ENCODE measurements around the gene CASP10. TPM values are rescaled to one million over a fixed set of nuclear protein-coding genes. Genes with fewer than 3 reads are reported as not detected.

CASP10 gene
- total and polyA plus RNA-seq, 2 donors, result 7.7 to 12.2 TPM

GRCh38 chr2:201185863-201186262, 2.9 kb downstream of the CASP10 start:
- H3K27ac ChIP-seq (ENCODE audit: low read depth in 1 of 2, low read length in 1 of 2), result peak overlapping the region in 1 of 2 donors; percentile 19
- peaks cover 0 to 15% of the 10 kb centered on the region in 2 donors for H3K36me3 ChIP-seq (ENCODE audit: control insufficient read depth in 2 of 2, insufficient read depth in 2 of 2, low read length in 1 of 2)
- H3K9me3 ChIP-seq (ENCODE audit: control insufficient read depth in 2 of 2, insufficient read depth in 1 of 2, low read length in 1 of 2), result peaks cover 0 to 4% of the 10 kb centered on the region in 2 donors
- no peaks in the 10 kb centered on the region for H3K27me3 ChIP-seq (ENCODE audit: control insufficient read depth in 2 of 2, insufficient read depth in 1 of 2, low read length in 1 of 2)
- 4% methylated on average over 4 of the region's 4 CpGs for WGBS
- H3K4me3 ChIP-seq (ENCODE audit: low read length in 2 of 2), result peak overlapping the region; percentile 7 to 8
- peak in 1 of 9 donors; percentile 51 for DNase-seq (ENCODE audit: low read depth in 6 of 9, low spot score in 9 of 9)
- peaks cover 9 to 40% of the 10 kb centered on the region in 2 donors for H3K4me1 ChIP-seq (ENCODE audit: control insufficient read depth in 2 of 2, insufficient read depth in 2 of 2, low read length in 2 of 2)

GRCh38 chr2:201186982-201187381, 4.0 kb downstream of the CASP10 start:
- Histone ChIP-seq H3K9me3 (ENCODE audit: control insufficient read depth in 2 of 2, insufficient read depth in 1 of 2, low read length in 1 of 2) (peaks cover 0 to 4% of the 10 kb centered on the region in 2 donors), H3K36me3 (ENCODE audit: control insufficient read depth in 2 of 2, insufficient read depth in 2 of 2, low read length in 1 of 2) (peaks cover 0 to 15% of the 10 kb centered on the region in 2 donors), H3K4me3 (ENCODE audit: low read length in 2 of 2) (no peak overlapping the region), H3K27ac (ENCODE audit: low read depth in 1 of 2, low read length in 1 of 2) (no peak overlapping the region), H3K4me1 (ENCODE audit: control insufficient read depth in 2 of 2, insufficient read depth in 2 of 2, low read length in 2 of 2) (peaks cover 17 to 49% of the 10 kb centered on the region in 2 donors), H3K27me3 (ENCODE audit: control insufficient read depth in 2 of 2, insufficient read depth in 1 of 2, low read length in 1 of 2) (no peaks in the 10 kb centered on the region)
- no peak for DNase-seq (ENCODE audit: low read depth in 6 of 9, low spot score in 9 of 9)
- WGBS, result 94% methylated on average over 5 of the region's 5 CpGs

GRCh38 chr2:201188449-201188848, 5.5 kb downstream of the CASP10 start:
- peaks cover 18 to 48% of the 10 kb centered on the region in 2 donors for H3K4me1 ChIP-seq (ENCODE audit: control insufficient read depth in 2 of 2, insufficient read depth in 2 of 2, low read length in 2 of 2)
- H3K4me3 ChIP-seq (ENCODE audit: low read length in 2 of 2), result no peak overlapping the region
- 84% methylated on average over 4 of the region's 4 CpGs for WGBS
- peaks cover 0 to 4% of the 10 kb centered on the region in 2 donors for H3K9me3 ChIP-seq (ENCODE audit: control insufficient read depth in 2 of 2, insufficient read depth in 1 of 2, low read length in 1 of 2)
- peaks cover under 1 to 20% of the 10 kb centered on the region in 2 donors for H3K36me3 ChIP-seq (ENCODE audit: control insufficient read depth in 2 of 2, insufficient read depth in 2 of 2, low read length in 1 of 2)
- no peak overlapping the region for H3K27ac ChIP-seq (ENCODE audit: low read depth in 1 of 2, low read length in 1 of 2)
- H3K27me3 ChIP-seq (ENCODE audit: control insufficient read depth in 2 of 2, insufficient read depth in 1 of 2, low read length in 1 of 2), result no peaks in the 10 kb centered on the region
- no peak for DNase-seq (ENCODE audit: low read depth in 6 of 9, low spot score in 9 of 9)

GRCh38 chr2:201191132-201191875, 8.4 kb downstream of the CASP10 start:
- H3K9me3 ChIP-seq (ENCODE audit: control insufficient read depth in 2 of 2, insufficient read depth in 1 of 2, low read length in 1 of 2), result peaks cover 0 to 4% of the 10 kb centered on the region in 2 donors
- H3K4me1 ChIP-seq (ENCODE audit: control insufficient read depth in 2 of 2, insufficient read depth in 2 of 2, low read length in 2 of 2), result peaks cover 12 to 25% of the 10 kb centered on the region in 2 donors
- WGBS, result 13% methylated on average over 4 of the region's 4 CpGs
- peak overlapping the region; percentile 85 to 86 for H3K27ac ChIP-seq (ENCODE audit: low read depth in 1 of 2, low read length in 1 of 2)
- H3K27me3 ChIP-seq (ENCODE audit: control insufficient read depth in 2 of 2, insufficient read depth in 1 of 2, low read length in 1 of 2), result no peaks in the 10 kb centered on the region
- peaks cover 10 to 33% of the 10 kb centered on the region in 2 donors for H3K36me3 ChIP-seq (ENCODE audit: control insufficient read depth in 2 of 2, insufficient read depth in 2 of 2, low read length in 1 of 2)
- peak in 7 of 9 donors; percentile 42 to 83 (median 59) for DNase-seq (ENCODE audit: low read depth in 6 of 9, low spot score in 9 of 9)
- no peak overlapping the region for H3K4me3 ChIP-seq (ENCODE audit: low read length in 2 of 2)

- peaks cover 13 to 42% of the 10 kb centered on the region in 2 donors for H3K36me3 ChIP-seq (ENCODE audit: control insufficient read depth in 2 of 2, insufficient read depth in 2 of 2, low read length in 1 of 2)
- H3K4me1 ChIP-seq (ENCODE audit: control insufficient read depth in 2 of 2, insufficient read depth in 2 of 2, low read length in 2 of 2), result peaks cover 9 to 18% of the 10 kb centered on the region in 2 donors
- no peak overlapping the region for H3K4me3 ChIP-seq (ENCODE audit: low read length in 2 of 2)
- H3K9me3 ChIP-seq (ENCODE audit: control insufficient read depth in 2 of 2, insufficient read depth in 1 of 2, low read length in 1 of 2), result no peaks in the 10 kb centered on the region
- peak in 2 of 9 donors; percentile 23 to 64 for DNase-seq (ENCODE audit: low read depth in 6 of 9, low spot score in 9 of 9)
- no peaks in the 10 kb centered on the region for H3K27me3 ChIP-seq (ENCODE audit: control insufficient read depth in 2 of 2, insufficient read depth in 1 of 2, low read length in 1 of 2)
- 36% methylated on average over 3 of the region's 3 CpGs for WGBS
- H3K27ac ChIP-seq (ENCODE audit: low read depth in 1 of 2, low read length in 1 of 2), result peak overlapping the region; percentile 57 to 60
Measured at GRCh38 chr2:201194097-201194496, 11.2 kb downstream of the CASP10 start.

GRCh38 chr2:201195331-201195730, 12.4 kb downstream of the CASP10 start:
- Histone ChIP-seq H3K9me3 (ENCODE audit: control insufficient read depth in 2 of 2, insufficient read depth in 1 of 2, low read length in 1 of 2) (no peaks in the 10 kb centered on the region), H3K27ac (ENCODE audit: low read depth in 1 of 2, low read length in 1 of 2) (no peak overlapping the region), H3K4me1 (ENCODE audit: control insufficient read depth in 2 of 2, insufficient read depth in 2 of 2, low read length in 2 of 2) (peaks cover 9 to 18% of the 10 kb centered on the region in 2 donors), H3K36me3 (ENCODE audit: control insufficient read depth in 2 of 2, insufficient read depth in 2 of 2, low read length in 1 of 2) (peaks cover 16 to 41% of the 10 kb centered on the region in 2 donors), H3K4me3 (ENCODE audit: low read length in 2 of 2) (no peak overlapping the region), H3K27me3 (ENCODE audit: control insufficient read depth in 2 of 2, insufficient read depth in 1 of 2, low read length in 1 of 2) (no peaks in the 10 kb centered on the region)
- DNase-seq (ENCODE audit: low read depth in 6 of 9, low spot score in 9 of 9), result no peak
- WGBS, result 82% methylated on average over 3 of the region's 3 CpGs

GRCh38 chr2:201196003-201196402, 13.1 kb downstream of the CASP10 start:
- Histone ChIP-seq H3K36me3 (ENCODE audit: control insufficient read depth in 2 of 2, insufficient read depth in 2 of 2, low read length in 1 of 2) (peaks cover 19 to 48% of the 10 kb centered on the region in 2 donors), H3K27me3 (ENCODE audit: control insufficient read depth in 2 of 2, insufficient read depth in 1 of 2, low read length in 1 of 2) (no peaks in the 10 kb centered on the region), H3K4me1 (ENCODE audit: control insufficient read depth in 2 of 2, insufficient read depth in 2 of 2, low read length in 2 of 2) (peaks cover 9 to 13% of the 10 kb centered on the region in 2 donors), H3K4me3 (ENCODE audit: low read length in 2 of 2) (no peak overlapping the region), H3K9me3 (ENCODE audit: control insufficient read depth in 2 of 2, insufficient read depth in 1 of 2, low read length in 1 of 2) (no peaks in the 10 kb centered on the region), H3K27ac (ENCODE audit: low read depth in 1 of 2, low read length in 1 of 2) (no peak overlapping the region)
- no peak for DNase-seq (ENCODE audit: low read depth in 6 of 9, low spot score in 9 of 9)
- 96% methylated on average over 3 of the region's 3 CpGs for WGBS

- Histone ChIP-seq H3K27ac (ENCODE audit: low read depth in 1 of 2, low read length in 1 of 2) (no peak overlapping the region), H3K4me3 (ENCODE audit: low read length in 2 of 2) (no peak overlapping the region), H3K4me1 (ENCODE audit: control insufficient read depth in 2 of 2, insufficient read depth in 2 of 2, low read length in 2 of 2) (peaks cover 2 to 7% of the 10 kb centered on the region in 2 donors), H3K9me3 (ENCODE audit: control insufficient read depth in 2 of 2, insufficient read depth in 1 of 2, low read length in 1 of 2) (no peaks in the 10 kb centered on the region), H3K36me3 (ENCODE audit: control insufficient read depth in 2 of 2, insufficient read depth in 2 of 2, low read length in 1 of 2) (peaks cover 21 to 55% of the 10 kb centered on the region in 2 donors), H3K27me3 (ENCODE audit: control insufficient read depth in 2 of 2, insufficient read depth in 1 of 2, low read length in 1 of 2) (no peaks in the 10 kb centered on the region)
- 100% methylated on average over 1 of the region's 1 CpG for WGBS
- DNase-seq (ENCODE audit: low read depth in 6 of 9, low spot score in 9 of 9), result no peak
Measured at GRCh38 chr2:201196803-201197202, 13.9 kb downstream of the CASP10 start.

GRCh38 chr2:201197781-201198180, 14.8 kb downstream of the CASP10 start:
- Histone ChIP-seq H3K36me3 (ENCODE audit: control insufficient read depth in 2 of 2, insufficient read depth in 2 of 2, low read length in 1 of 2) (peaks cover 27 to 60% of the 10 kb centered on the region in 2 donors), H3K9me3 (ENCODE audit: control insufficient read depth in 2 of 2, insufficient read depth in 1 of 2, low read length in 1 of 2) (no peaks in the 10 kb centered on the region), H3K27me3 (ENCODE audit: control insufficient read depth in 2 of 2, insufficient read depth in 1 of 2, low read length in 1 of 2) (no peaks in the 10 kb centered on the region), H3K27ac (ENCODE audit: low read depth in 1 of 2, low read length in 1 of 2) (no peak overlapping the region), H3K4me1 (ENCODE audit: control insufficient read depth in 2 of 2, insufficient read depth in 2 of 2, low read length in 2 of 2) (no peaks in the 10 kb centered on the region), H3K4me3 (ENCODE audit: low read length in 2 of 2) (no peak overlapping the region)
- no peak for DNase-seq (ENCODE audit: low read depth in 6 of 9, low spot score in 9 of 9)
- WGBS, result 81% methylated on average over 4 of the region's 4 CpGs

Measured in thymus (tissue), 11 donors.